Kidney (tissue), 14 donors: ENCODE results near the gene LMOD3. TPM values are rescaled to one million over a fixed set of nuclear protein-coding genes. Genes with fewer than 3 reads are reported as not detected.

Source experiments
- DNase-seq, 5 donors: peaks; one replicate each; pipeline ENCODE4 v3.0.0-alpha.2; 2013 to 2020
- FAIRE-seq: peaks from 2 replicates; lab custom pipeline; 2012; peaks lifted over from hg19 to GRCh38; lab: Jason Lieb, UNC
- H3K27ac ChIP-seq, 2 donors: one replicate each; pipeline ENCODE4 v1.7.0; 2013; ENCODE audit warnings: low read depth in 2 of 2, low read length in 2 of 2, inconsistent platforms in 1 of 2
- H3K27me3 ChIP-seq: one replicate; pipeline ENCODE4 v1.7.1; 2013; ENCODE audit warnings: low read length, inconsistent platforms; ENCODE audit not compliant: control insufficient read depth, insufficient read depth
- H3K36me3 ChIP-seq, 3 donors: one replicate each; pipeline versions ENCODE4 v1.7.0 to v1.7.1; 2013; ENCODE audit warnings: low read length in 3 of 3, control low read depth in 1 of 3, inconsistent platforms in 1 of 3; ENCODE audit not compliant: insufficient read depth in 3 of 3, control insufficient read depth in 2 of 3
- H3K4me1 ChIP-seq, 3 donors: one replicate each; pipeline versions ENCODE4 v1.7.0 to v1.7.1; 2013; ENCODE audit warnings: low read length in 3 of 3, inconsistent platforms in 1 of 3, low read depth in 1 of 3; ENCODE audit not compliant: control insufficient read depth in 2 of 3, insufficient read depth in 2 of 3
- H3K4me3 ChIP-seq, 3 donors: one replicate each; pipeline versions ENCODE4 v1.7.0 to v1.8.1; 2013; ENCODE audit warnings: low read length in 3 of 3, control low read depth in 1 of 3, inconsistent platforms in 1 of 3
- H3K9ac ChIP-seq, 3 donors: one replicate each; pipeline versions ENCODE4 v1.7.0 to v1.7.1; 2013; ENCODE audit warnings: low read length in 3 of 3, control low read depth in 1 of 3, inconsistent platforms in 1 of 3
- H3K9me3 ChIP-seq, 3 donors: one replicate each; pipeline versions ENCODE4 v1.7.0 to v1.7.1; 2013; ENCODE audit warnings: low read length in 3 of 3, control low read depth in 1 of 3, inconsistent platforms in 1 of 3; ENCODE audit not compliant: control insufficient read depth in 2 of 3, insufficient read depth in 1 of 3
- CTCF ChIP-seq: IDR thresholded peaks from 3 replicates; pipeline ENCODE4 v1.5.1; 2012; ENCODE audit warnings: mild to moderate bottlenecking, moderate library complexity, borderline replicate concordance; ENCODE audit not compliant: insufficient read depth; ENCODE audit errors: extremely low read depth
- intact Hi-C: fragments of 100-400 bp; cut with DNase I; formaldehyde crosslinking; loops from one replicate; pipeline ENCODE4 v1.11.1; 2022
- polyA plus RNA-seq: library from polyadenylated mRNA; stranded (reverse); fragments of 350-450 nt; fragmentation: Illumina TruSeq; extraction: RNeasy Lipid Tissue Mini Kit (QIAGEN cat#74804); gene quantifications from one replicate; pipeline ENCODE4 v1.2.3, GENCODE V29; 2014; ENCODE audit warnings: low read depth, low replicate concordance; ENCODE audit not compliant: insufficient read depth
- total RNA-seq: library from RNA; stranded (reverse); fragmentation: NEBNext Ultra II Directional; extraction: Animal tissue kit (Norgen Biotek cat#: 25700); gene quantifications from one replicate; pipeline ENCODE4 v1.2.1, GENCODE V29; 2021
- donor health status: control.
- donor health status: control.
- donor health status: control.
- donor health status: control.
- donor health status: control.
- donor health status: DM: yes; HTN: yes; CAD: no.
- donor health status: Normal renal cell carcinoma (clear cell type).

LMOD3 gene
- total and polyA plus RNA-seq, 2 donors from 2014 or later = 0.09 to 0.28 TPM

GRCh38 chr3:69160525-69160924 lies 38.1 kb upstream of the LMOD3 start:
- Histone ChIP-seq H3K27me3 (no peaks in the 10 kb centered on the region), H3K9ac (no peak overlapping the region), H3K36me3 (no peaks in the 10 kb centered on the region), H3K9me3 (no peaks in the 10 kb centered on the region), H3K4me3 (no peak overlapping the region), H3K4me1 (no peaks in the 10 kb centered on the region), H3K27ac (no peak overlapping the region)
- no peak for TF ChIP-seq CTCF
- intact Hi-C loops = loop anchor here (10.0 kb wide), 1 partner anchor 144 kb away; no protein-coding TSS in a partner anchor
- no peak for FAIRE-seq
- no peak for DNase-seq

GRCh38 chr3:69160107-69160506 lies 37.7 kb upstream of the LMOD3 start:
- Histone ChIP-seq H3K27ac (no peak overlapping the region), H3K9me3 (no peaks in the 10 kb centered on the region), H3K36me3 (no peaks in the 10 kb centered on the region), H3K4me1 (no peaks in the 10 kb centered on the region), H3K27me3 (no peaks in the 10 kb centered on the region), H3K9ac (no peak overlapping the region), H3K4me3 (no peak overlapping the region)
- no peak for TF ChIP-seq CTCF
- no peak for FAIRE-seq
- intact Hi-C loops = loop anchor here (10.0 kb wide), 1 partner anchor 145 kb away; no protein-coding TSS in a partner anchor
- DNase-seq = no peak

GRCh38 chr3:69149586-69149985 lies 27.2 kb upstream of the LMOD3 start:
- Histone ChIP-seq H3K9me3 (no peaks in the 10 kb centered on the region), H3K4me1 (no peaks in the 10 kb centered on the region), H3K9ac (no peak overlapping the region), H3K27me3 (no peaks in the 10 kb centered on the region), H3K36me3 (no peaks in the 10 kb centered on the region), H3K27ac (no peak overlapping the region), H3K4me3 (no peak overlapping the region)
- intact Hi-C loops = no loop called here
- TF ChIP-seq CTCF = no peak
- FAIRE-seq = no peak
- no peak for DNase-seq

- H3K27ac ChIP-seq = no peak overlapping the region
- no peak for TF ChIP-seq CTCF
These were observed 23.3 kb upstream of the LMOD3 start for GRCh38 chr3:69145688-69146087.

More at GRCh38 chr3:69145688-69146087, 23.3 kb upstream of the LMOD3 start:
- DNase-seq (no peak), FAIRE-seq (no peak)
- Histone ChIP-seq H3K4me1 (no peaks in the 10 kb centered on the region), H3K4me3 (no peak overlapping the region), H3K9ac (no peak overlapping the region), H3K9me3 (no peaks in the 10 kb centered on the region), H3K36me3 (no peaks in the 10 kb centered on the region), H3K27me3 (no peaks in the 10 kb centered on the region)
- intact Hi-C loops = no loop called here
